Measurements from ENCODE around the gene ADGRG3. TPM values are rescaled to one million over a fixed set of nuclear protein-coding genes. Genes with fewer than 3 reads are reported as not detected.

Gene ADGRG3
- total and polyA plus RNA-seq, 2 donors from 2014 or later: 0.17 to 1.8 TPM

- Histone ChIP-seq H3K4me1 (ENCODE audit: control insufficient read depth in 2 of 3, insufficient read depth in 2 of 3, low read depth in 1 of 3, low read length in 3 of 3) (no peaks in the 10 kb centered on the region), H3K9me3 (ENCODE audit: control insufficient read depth in 2 of 3, insufficient read depth in 1 of 3, low read length in 3 of 3) (no peaks in the 10 kb centered on the region), H3K4me3 (ENCODE audit: low read length in 3 of 3) (no peak overlapping the region), H3K27me3 (ENCODE audit: control insufficient read depth, insufficient read depth, low read length) (no peaks in the 10 kb centered on the region), H3K9ac (ENCODE audit: low read length in 3 of 3) (no peak overlapping the region), H3K36me3 (ENCODE audit: control insufficient read depth in 2 of 3, insufficient read depth in 3 of 3, low read length in 3 of 3) (no peaks in the 10 kb centered on the region), H3K27ac (ENCODE audit: low read depth in 2 of 2, low read length in 2 of 2) (no peak overlapping the region)
- DNase-seq (no peak), FAIRE-seq (no peak)
- TF ChIP-seq, protein P1, sequence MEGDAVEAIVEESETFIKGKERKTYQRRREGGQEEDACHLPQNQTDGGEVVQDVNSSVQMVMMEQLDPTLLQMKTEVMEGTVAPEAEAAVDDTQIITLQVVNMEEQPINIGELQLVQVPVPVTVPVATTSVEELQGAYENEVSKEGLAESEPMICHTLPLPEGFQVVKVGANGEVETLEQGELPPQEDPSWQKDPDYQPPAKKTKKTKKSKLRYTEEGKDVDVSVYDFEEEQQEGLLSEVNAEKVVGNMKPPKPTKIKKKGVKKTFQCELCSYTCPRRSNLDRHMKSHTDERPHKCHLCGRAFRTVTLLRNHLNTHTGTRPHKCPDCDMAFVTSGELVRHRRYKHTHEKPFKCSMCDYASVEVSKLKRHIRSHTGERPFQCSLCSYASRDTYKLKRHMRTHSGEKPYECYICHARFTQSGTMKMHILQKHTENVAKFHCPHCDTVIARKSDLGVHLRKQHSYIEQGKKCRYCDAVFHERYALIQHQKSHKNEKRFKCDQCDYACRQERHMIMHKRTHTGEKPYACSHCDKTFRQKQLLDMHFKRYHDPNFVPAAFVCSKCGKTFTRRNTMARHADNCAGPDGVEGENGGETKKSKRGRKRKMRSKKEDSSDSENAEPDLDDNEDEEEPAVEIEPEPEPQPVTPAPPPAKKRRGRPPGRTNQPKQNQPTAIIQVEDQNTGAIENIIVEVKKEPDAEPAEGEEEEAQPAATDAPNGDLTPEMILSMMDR (IDR thresholded peaks at IDR 0.05; ENCODE audit: borderline replicate concordance, extremely low read depth, insufficient read depth): no peak
- intact Hi-C loops (cut with DNase I): no loop called here
These were observed 31.8 kb downstream of the ADGRG3 start for GRCh38 chr16:57699899-57700298.

DNA sequence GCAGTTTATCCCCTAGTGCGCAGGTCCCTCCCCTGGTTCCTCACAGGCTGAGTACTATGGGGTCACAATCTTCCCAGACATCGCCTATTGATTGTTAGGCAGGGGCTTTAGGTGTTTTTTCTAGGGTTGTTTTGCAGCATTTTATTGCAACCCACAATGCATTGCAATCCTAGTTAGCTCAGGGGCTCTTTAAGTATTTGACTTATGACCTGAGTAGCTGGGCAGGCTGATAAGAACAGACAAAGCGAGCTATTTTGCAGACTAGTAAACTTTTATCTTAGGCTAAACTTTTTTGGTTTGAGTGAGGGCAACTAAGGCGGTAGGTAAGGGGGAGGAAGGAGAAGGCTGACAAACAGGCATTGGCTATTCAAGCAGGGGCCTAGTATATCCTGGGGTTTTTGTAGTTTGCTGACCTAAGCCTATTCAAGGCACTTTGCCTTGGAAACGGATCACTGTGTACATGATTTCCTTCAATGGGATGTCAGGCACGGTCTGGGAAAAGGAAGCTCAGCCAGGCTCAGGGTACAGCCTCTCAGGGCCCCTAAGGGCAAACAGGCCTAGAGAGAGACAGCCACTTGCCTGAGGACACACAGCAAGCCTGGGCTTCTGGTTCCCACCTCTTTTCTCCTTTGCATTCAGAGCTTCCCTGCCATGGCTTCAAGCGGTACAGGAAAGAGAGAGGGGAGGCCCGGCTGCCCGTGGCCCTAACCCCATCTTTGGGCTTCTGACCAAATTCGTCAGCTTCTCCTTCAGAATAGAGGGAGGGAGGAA is 32.9 kb downstream of the ADGRG3 start:
- H3K27me3 ChIP-seq (ENCODE audit: control insufficient read depth, insufficient read depth, low read length): no peaks in the 10 kb centered on the region
- H3K36me3 ChIP-seq (ENCODE audit: control insufficient read depth in 2 of 3, insufficient read depth in 3 of 3, low read length in 3 of 3): no peaks in the 10 kb centered on the region
- H3K27ac ChIP-seq (ENCODE audit: low read depth in 2 of 2, low read length in 2 of 2): no peak overlapping the region
- no peaks in the 10 kb centered on the region for H3K4me1 ChIP-seq (ENCODE audit: control insufficient read depth in 2 of 3, insufficient read depth in 2 of 3, low read depth in 1 of 3, low read length in 3 of 3)
- no peak overlapping the region for H3K4me3 ChIP-seq (ENCODE audit: low read length in 3 of 3)
- FAIRE-seq (no peak), DNase-seq (peak in 1 of 5 donors; percentile 46)
- intact Hi-C loops (cut with DNase I): no loop called here
- H3K9ac ChIP-seq (ENCODE audit: low read length in 3 of 3): no peak overlapping the region
- TF ChIP-seq, protein P1 (IDR thresholded peaks at IDR 0.05; ENCODE audit: borderline replicate concordance, extremely low read depth, insufficient read depth): no peak
- H3K9me3 ChIP-seq (ENCODE audit: control insufficient read depth in 2 of 3, insufficient read depth in 1 of 3, low read length in 3 of 3): no peaks in the 10 kb centered on the region

GRCh38 chr16:57701759-57702371 is 33.8 kb downstream of the ADGRG3 start:
- Histone ChIP-seq H3K27ac (ENCODE audit: low read depth in 2 of 2, low read length in 2 of 2) (no peak overlapping the region), H3K4me1 (ENCODE audit: control insufficient read depth in 2 of 3, insufficient read depth in 2 of 3, low read depth in 1 of 3, low read length in 3 of 3) (no peaks in the 10 kb centered on the region), H3K9ac (ENCODE audit: low read length in 3 of 3) (no peak overlapping the region), H3K36me3 (ENCODE audit: control insufficient read depth in 2 of 3, insufficient read depth in 3 of 3, low read length in 3 of 3) (no peaks in the 10 kb centered on the region), H3K9me3 (ENCODE audit: control insufficient read depth in 2 of 3, insufficient read depth in 1 of 3, low read length in 3 of 3) (no peaks in the 10 kb centered on the region), H3K4me3 (ENCODE audit: low read length in 3 of 3) (no peak overlapping the region), H3K27me3 (ENCODE audit: control insufficient read depth, insufficient read depth, low read length) (no peaks in the 10 kb centered on the region)
- DNase-seq (peak in 4 of 5 donors; percentile 70 to 80 (median 78)), FAIRE-seq (no peak)
- TF ChIP-seq, protein P1 (IDR thresholded peaks at IDR 0.05; ENCODE audit: borderline replicate concordance, extremely low read depth, insufficient read depth): no peak
- intact Hi-C loops (cut with DNase I): no loop called here

Data from kidney (tissue), 14 donors.